Measurements from ENCODE around the gene LHFPL6. TPM values are rescaled to one million over a fixed set of nuclear protein-coding genes. Genes with fewer than 3 reads are reported as not detected.

LHFPL6 gene
- total RNA-seq, 2 donors from 2014 or later, result 0.50 TPM; not detected in 1

DNA sequence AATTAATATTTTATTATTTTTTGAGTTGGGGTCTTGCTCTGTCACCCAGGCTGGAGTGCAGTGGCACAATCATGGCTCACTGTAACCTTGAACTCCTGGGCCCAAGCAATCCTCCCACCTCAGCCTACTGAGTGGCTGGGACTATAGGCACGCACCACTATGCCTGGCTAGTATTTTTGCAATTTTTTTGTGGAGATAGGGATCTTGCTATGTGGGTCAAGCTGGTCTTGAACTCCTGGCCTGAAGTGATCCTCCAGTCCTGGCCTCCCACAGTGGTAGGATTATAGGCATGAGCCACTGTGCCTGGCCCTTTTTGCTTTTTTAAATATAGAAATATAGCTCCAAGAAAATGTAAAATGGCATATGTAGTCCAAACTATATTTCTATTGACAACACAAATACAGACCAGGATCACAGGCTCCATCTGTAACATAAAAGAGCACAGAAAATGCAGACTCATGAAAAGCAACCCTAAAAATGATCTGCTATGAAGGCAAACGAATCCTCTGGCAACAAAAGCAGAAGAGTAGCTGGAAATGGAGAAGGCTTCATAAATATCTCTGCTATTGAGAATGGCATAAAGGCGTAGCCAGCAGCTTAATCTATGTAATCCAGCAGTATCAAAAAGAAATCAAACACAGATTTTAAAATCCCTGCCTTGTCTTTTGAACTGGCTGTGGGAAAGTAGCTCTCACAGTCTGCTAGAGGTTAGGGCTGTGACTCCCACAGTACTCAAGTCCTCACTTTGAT, 200.6 kb downstream of the LHFPL6 start:
- ATAC-seq (no peak), DNase-seq (no peak)
- Mint-ChIP-seq H3K4me1 (peaks cover 2% of the 10 kb centered on the region), H3K4me3 (peak overlapping the region; percentile 19), H3K36me3 (ENCODE audit: low read depth) (no peaks in the 10 kb centered on the region), H3K27me3 (peaks cover 18% of the 10 kb centered on the region), H3K27ac (no peak overlapping the region)
- no peaks in the 10 kb centered on the region for H3K9me3 ChIP-seq (ENCODE audit: control insufficient read depth, low read length, poor library complexity, severe bottlenecking)

DNA sequence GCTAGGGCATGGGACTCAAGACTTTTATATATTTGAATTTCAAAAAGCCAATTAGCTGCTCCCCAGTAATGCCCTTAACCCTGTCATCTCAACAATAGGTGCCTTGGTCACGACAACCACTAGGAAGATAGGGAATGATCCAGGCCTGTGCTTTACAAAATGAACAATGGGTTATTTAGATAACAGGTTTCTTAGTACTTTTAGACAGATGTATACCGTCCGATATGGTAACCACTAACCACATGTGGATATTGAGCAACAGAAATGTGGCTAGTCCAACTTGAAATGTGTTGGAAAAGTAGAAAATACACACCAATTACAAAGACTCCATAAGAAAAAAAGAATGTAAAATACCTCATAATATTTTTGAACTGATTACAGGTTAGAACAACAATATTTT, 201.2 kb downstream of the LHFPL6 start:
- Mint-ChIP-seq H3K4me1 (peaks cover 2% of the 10 kb centered on the region), H3K4me3 (no peak overlapping the region), H3K27ac (no peak overlapping the region), H3K36me3 (ENCODE audit: low read depth) (no peaks in the 10 kb centered on the region), H3K27me3 (peaks cover 14% of the 10 kb centered on the region)
- ATAC-seq, result no peak
- H3K9me3 ChIP-seq (ENCODE audit: control insufficient read depth, low read length, poor library complexity, severe bottlenecking), result no peaks in the 10 kb centered on the region
- DNase-seq, result no peak

DNA sequence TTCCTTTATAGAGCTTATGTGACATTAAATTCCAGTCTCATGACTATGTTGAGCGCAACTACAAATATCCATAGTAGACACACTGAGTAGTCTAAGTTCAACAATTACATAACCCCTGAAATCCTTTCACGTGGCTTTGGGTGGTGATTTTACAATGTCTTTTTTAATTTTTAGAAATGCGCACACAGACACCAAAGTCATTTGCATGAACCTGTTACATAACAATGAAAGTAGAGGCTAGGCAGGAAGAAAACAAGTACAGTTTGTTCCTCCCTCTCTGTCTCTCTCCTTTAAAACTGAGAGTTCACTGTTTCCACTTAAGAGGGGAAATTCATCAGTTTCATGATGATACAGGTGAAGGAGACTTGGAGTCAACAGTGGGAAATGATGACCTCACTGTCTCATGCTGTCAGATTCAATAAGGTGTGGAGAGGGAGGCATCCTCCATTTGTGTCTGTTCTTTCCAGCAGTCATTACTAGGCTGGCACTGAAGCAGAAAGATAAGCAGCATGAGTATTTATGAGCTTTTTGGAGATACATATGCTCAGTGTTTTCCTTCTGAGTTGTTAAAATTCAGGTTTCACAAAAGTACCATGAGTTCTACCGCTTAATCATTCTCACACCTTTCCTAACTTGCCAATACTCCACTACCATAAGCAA, 201.8 kb downstream of the LHFPL6 start:
- H3K4me1 Mint-ChIP-seq, result peaks cover 2% of the 10 kb centered on the region
- ATAC-seq (no peak), DNase-seq (no peak)
- no peak overlapping the region for H3K4me3 Mint-ChIP-seq
- H3K9me3 ChIP-seq (ENCODE audit: control insufficient read depth, low read length, poor library complexity, severe bottlenecking), result no peaks in the 10 kb centered on the region
- H3K27ac Mint-ChIP-seq, result no peak overlapping the region
- peaks cover 20% of the 10 kb centered on the region for H3K27me3 Mint-ChIP-seq
- H3K36me3 Mint-ChIP-seq (ENCODE audit: low read depth), result no peaks in the 10 kb centered on the region

DNA sequence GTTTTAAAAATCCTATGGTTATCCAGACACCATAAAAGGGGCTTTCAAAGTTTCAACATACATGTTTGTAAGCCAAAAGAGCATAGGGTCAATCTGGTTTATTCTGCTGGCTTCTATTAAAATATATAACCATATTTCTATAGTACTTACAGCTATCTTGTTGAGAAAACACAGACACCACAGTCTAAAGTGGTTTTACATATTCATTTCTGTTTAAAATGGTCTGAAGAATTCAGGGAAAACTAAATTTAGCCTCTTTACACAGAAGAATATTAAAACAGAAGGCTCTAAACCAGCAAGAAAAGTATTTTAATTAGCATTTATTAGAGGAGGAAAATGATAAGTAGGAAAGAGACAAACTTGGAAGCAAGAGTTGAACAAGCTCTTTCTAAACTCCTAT, 203.9 kb downstream of the LHFPL6 start:
- H3K4me1 Mint-ChIP-seq, result peaks cover 2% of the 10 kb centered on the region
- ATAC-seq, result no peak
- no peak overlapping the region for H3K27ac Mint-ChIP-seq
- H3K36me3 Mint-ChIP-seq (ENCODE audit: low read depth), result no peaks in the 10 kb centered on the region
- peaks cover 22% of the 10 kb centered on the region for H3K27me3 Mint-ChIP-seq
- H3K4me3 Mint-ChIP-seq, result no peak overlapping the region
- no peak for DNase-seq
- H3K9me3 ChIP-seq (ENCODE audit: control insufficient read depth, low read length, poor library complexity, severe bottlenecking), result no peaks in the 10 kb centered on the region

DNA sequence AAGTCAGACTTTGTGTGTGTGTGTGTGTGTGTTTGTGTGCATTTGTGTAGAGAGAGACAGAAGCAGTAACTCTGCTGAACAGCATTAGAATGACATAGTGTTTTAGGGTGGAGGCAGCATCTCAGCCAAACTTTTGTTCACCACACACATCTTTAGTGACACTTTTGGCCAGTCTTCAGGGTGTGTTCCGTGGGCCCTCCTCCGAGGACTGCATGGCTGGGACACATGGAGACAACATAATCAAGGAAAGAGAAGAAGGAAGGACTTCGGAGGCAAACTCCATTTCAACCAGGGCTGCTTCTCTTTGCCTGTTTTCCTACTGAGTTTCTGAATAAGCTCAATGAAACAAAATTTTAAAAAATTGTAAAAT, 205.1 kb downstream of the LHFPL6 start:
- no peaks in the 10 kb centered on the region for H3K36me3 Mint-ChIP-seq (ENCODE audit: low read depth)
- ATAC-seq (no peak), DNase-seq (no peak)
- H3K4me1 Mint-ChIP-seq, result no peaks in the 10 kb centered on the region
- H3K27me3 Mint-ChIP-seq, result peaks cover 15% of the 10 kb centered on the region
- H3K27ac Mint-ChIP-seq, result no peak overlapping the region
- H3K4me3 Mint-ChIP-seq, result no peak overlapping the region
- no peaks in the 10 kb centered on the region for H3K9me3 ChIP-seq (ENCODE audit: control insufficient read depth, low read length, poor library complexity, severe bottlenecking)

DNA sequence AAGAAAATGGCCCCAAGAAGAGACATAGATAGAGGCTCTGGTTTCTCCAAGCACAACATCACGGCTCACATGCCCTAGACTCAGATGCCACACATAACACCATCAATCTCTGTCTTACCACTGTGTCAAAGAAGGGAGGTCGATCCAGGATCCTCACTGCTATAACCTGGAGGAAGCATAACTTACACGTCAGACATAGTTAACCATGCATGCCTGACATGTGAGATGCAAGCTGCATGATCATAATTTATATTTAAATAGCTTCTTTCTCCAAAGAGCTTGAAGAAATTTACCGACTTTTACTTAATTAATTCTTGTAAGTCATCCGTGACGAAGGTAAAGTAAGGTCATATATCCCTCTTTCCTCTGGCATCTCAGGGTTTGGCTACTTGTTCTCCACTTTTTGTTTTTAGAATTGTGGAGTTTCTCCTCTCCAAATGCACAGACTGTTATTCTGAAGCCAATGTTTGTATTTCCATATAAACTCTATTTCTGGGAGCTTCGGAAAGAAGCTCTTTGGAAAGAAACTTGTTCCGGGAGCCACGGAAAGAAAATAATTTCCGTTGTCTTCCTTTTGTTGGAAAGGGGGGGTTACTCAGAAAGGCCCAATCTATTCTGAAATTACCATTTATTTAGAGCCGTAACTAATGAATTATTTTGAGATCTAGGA, 205.6 kb downstream of the LHFPL6 start:
- no peaks in the 10 kb centered on the region for H3K4me1 Mint-ChIP-seq
- H3K27ac Mint-ChIP-seq, result no peak overlapping the region
- H3K4me3 Mint-ChIP-seq, result no peak overlapping the region
- DNase-seq (no peak), ATAC-seq (no peak)
- H3K27me3 Mint-ChIP-seq, result peaks cover 14% of the 10 kb centered on the region
- H3K36me3 Mint-ChIP-seq (ENCODE audit: low read depth), result no peaks in the 10 kb centered on the region
- no peaks in the 10 kb centered on the region for H3K9me3 ChIP-seq (ENCODE audit: control insufficient read depth, low read length, poor library complexity, severe bottlenecking)

DNA sequence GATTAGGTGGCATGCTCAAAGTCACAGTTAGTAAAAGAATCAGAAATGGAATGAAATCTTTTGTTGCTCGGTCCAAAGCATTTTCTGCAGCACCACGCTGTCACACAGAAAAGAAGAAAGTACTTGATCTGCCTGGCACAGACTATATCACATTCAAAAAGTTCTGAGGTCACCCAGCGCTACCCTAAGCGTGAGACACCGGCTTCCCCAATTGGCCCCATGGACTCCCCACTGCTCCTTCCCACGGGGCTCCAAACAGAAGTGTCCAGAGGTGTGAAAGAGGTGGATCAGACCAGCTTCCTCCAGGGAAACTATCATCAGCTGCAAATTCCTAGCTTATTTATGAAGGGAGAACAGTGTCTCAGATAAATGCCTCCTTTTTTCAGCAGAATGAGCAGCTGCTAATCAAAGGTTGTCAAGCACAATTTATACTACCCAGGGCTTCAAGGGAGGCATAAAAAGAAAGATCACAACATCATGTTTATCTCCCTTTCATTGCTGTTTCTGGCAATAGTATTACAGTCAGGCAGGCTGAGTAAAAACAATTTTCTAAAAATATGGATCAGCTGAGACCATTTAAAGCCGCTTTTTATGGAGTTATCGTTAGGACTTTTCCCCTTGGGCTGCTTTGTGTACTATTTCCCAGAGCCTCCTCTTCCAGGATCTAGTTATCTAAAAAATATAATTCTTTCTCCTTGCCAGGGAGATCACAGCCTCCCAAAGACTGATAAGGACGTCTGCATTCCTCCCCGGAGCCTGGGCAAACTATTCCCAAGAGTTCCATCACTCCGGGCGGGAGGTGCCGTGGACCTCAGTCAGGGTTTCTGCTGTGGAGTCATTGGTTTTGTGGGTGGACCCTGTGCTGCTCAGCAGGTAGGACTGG, 208.0 kb downstream of the LHFPL6 start:
- no peak for ATAC-seq
- no peak overlapping the region for H3K4me3 Mint-ChIP-seq
- no peaks in the 10 kb centered on the region for H3K36me3 Mint-ChIP-seq (ENCODE audit: low read depth)
- H3K27me3 Mint-ChIP-seq, result peaks cover 14% of the 10 kb centered on the region
- no peaks in the 10 kb centered on the region for H3K4me1 Mint-ChIP-seq
- H3K9me3 ChIP-seq (ENCODE audit: control insufficient read depth, low read length, poor library complexity, severe bottlenecking), result no peaks in the 10 kb centered on the region
- DNase-seq, result no peak
- no peak overlapping the region for H3K27ac Mint-ChIP-seq

DNA sequence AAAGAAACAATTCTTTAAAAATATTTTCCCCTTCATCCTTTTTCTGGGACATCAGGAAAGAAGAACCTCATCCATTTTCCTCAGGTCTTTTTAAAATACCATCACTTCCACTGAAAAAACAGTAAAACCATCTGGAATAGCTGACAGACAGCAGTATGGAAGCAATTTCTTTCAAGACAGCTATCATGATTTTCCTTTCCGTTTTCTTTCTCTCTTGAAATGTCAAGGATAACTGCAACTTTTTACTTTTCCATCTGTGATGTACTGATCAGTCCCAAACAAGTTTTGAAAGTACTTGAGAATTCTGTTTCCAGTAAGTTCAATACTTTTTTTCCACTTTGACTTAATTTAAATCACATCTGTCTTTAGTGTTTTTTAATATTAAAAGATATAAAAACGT, 211.2 kb downstream of the LHFPL6 start:
- H3K9me3 ChIP-seq (ENCODE audit: control insufficient read depth, low read length, poor library complexity, severe bottlenecking), result no peaks in the 10 kb centered on the region
- Mint-ChIP-seq H3K4me1 (no peaks in the 10 kb centered on the region), H3K36me3 (ENCODE audit: low read depth) (no peaks in the 10 kb centered on the region), H3K27me3 (peaks cover 7% of the 10 kb centered on the region), H3K4me3 (no peak overlapping the region), H3K27ac (no peak overlapping the region)
- DNase-seq (no peak), ATAC-seq (no peak)

DNA sequence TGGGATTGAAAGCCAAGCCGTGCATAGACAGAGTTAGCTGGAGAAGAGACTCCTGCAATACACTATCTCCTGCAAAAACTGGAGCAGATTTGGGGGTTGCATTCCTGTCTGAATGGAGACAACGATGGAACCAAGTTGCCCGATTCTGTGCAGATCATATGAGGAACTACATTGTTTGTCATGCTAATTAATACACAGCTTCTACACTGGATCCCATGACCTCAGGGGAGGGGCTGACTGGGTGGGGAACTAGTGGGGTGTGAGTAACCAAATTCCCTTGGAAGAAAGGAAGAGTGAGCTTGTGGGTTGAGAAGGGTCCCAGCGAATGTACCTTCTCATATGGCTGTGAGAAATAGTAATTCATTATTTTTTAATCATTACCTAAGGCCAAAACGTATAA, 214.0 kb downstream of the LHFPL6 start:
- H3K4me1 Mint-ChIP-seq, result no peaks in the 10 kb centered on the region

DNA sequence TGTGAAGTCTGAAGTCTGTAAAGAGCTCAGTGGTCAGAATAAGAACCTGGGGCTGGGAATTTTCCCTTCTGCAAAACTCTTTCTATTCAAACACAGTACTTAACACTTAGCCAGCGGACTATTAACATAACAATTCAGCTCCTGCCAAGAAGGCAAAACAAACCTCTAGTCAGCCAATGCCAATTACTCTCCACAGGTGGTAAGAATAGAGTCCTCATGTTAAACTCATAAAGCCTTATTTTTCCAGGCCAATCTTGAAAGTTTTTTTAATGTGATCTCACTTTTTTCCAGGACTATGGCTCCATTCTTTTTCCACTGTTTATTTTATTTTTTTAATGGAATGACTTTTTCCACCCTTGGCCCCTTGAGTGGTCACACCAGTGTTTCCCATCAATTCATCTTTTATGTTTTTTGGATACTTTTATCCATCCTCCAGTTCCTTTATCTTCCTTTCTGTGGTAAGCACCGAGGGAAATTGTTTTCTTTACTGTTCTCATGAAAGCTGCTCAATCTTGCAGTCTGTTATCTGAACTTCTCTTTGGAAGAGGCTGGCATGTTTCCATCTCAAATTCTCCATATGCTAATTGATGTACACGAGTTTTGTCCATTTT, 217.3 kb downstream of the LHFPL6 start:
- H3K27me3 Mint-ChIP-seq, result peaks cover 6% of the 10 kb centered on the region
- H3K27ac Mint-ChIP-seq, result no peak overlapping the region

More for the DNA sequence above, 214.0 kb downstream of the LHFPL6 start:
- ATAC-seq (no peak), DNase-seq (no peak)
- Mint-ChIP-seq H3K36me3 (ENCODE audit: low read depth) (no peaks in the 10 kb centered on the region), H3K27me3 (peaks cover 2% of the 10 kb centered on the region), H3K27ac (no peak overlapping the region), H3K4me3 (no peak overlapping the region)
- no peaks in the 10 kb centered on the region for H3K9me3 ChIP-seq (ENCODE audit: control insufficient read depth, low read length, poor library complexity, severe bottlenecking)

DNA sequence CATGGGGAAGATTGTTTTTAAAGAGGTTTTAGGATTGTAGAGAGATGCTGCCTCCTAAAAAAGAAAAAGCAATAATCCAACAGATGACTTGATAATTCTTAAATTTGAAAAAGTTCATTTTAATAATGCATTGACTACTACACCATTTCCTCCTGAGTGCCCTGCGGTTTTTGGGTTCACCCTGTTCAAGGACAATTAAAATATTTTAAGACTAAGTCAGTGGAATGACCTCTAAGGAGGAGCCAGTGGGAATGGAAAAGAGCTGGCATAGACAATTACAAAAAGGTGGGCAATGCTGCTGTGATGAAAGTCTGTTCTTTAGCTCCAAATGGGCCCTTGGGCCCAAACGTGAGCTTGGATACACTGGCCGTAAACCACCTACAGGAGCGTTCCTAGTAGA, 217.8 kb downstream of the LHFPL6 start:
- H3K36me3 Mint-ChIP-seq (ENCODE audit: low read depth), result no peaks in the 10 kb centered on the region
- H3K4me1 Mint-ChIP-seq, result no peaks in the 10 kb centered on the region
- no peak for DNase-seq
- no peak overlapping the region for H3K27ac Mint-ChIP-seq
- no peak for ATAC-seq
- no peak overlapping the region for H3K4me3 Mint-ChIP-seq
- no peaks in the 10 kb centered on the region for H3K9me3 ChIP-seq (ENCODE audit: control insufficient read depth, low read length, poor library complexity, severe bottlenecking)
- H3K27me3 Mint-ChIP-seq, result peaks cover 6% of the 10 kb centered on the region

More for the DNA sequence above, 217.3 kb downstream of the LHFPL6 start:
- H3K36me3 Mint-ChIP-seq (ENCODE audit: low read depth), result no peaks in the 10 kb centered on the region
- H3K4me3 Mint-ChIP-seq, result no peak overlapping the region
- ATAC-seq (no peak), DNase-seq (no peak)
- H3K4me1 Mint-ChIP-seq, result no peaks in the 10 kb centered on the region
- no peaks in the 10 kb centered on the region for H3K9me3 ChIP-seq (ENCODE audit: control insufficient read depth, low read length, poor library complexity, severe bottlenecking)

DNA sequence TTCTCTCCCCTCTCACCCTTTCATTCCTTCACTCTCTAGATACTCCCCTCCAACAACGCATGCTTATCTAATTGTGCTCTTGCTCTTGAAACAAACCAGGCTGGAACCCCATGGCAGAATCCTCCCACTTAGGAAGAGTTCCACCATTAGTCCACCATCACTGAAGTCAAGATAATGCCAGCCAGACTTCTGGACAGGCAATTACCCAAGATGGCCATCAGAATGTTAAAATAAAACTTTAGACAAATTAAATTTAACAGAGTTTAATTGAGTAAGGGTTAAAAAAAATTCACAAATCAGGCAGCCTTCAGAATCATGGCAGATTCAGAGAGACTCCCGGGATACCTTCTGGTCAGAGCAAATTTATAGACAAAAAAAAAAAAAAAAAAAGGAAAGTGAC, 221.5 kb downstream of the LHFPL6 start:
- no peak overlapping the region for H3K4me3 Mint-ChIP-seq
- ATAC-seq, result no peak
- H3K36me3 Mint-ChIP-seq (ENCODE audit: low read depth), result no peaks in the 10 kb centered on the region
- DNase-seq, result no peak
- no peaks in the 10 kb centered on the region for H3K9me3 ChIP-seq (ENCODE audit: control insufficient read depth, low read length, poor library complexity, severe bottlenecking)
- peaks cover 17% of the 10 kb centered on the region for H3K27me3 Mint-ChIP-seq
- no peak overlapping the region for H3K27ac Mint-ChIP-seq
- no peaks in the 10 kb centered on the region for H3K4me1 Mint-ChIP-seq

All from T-helper 17 cell (primary cell).